Epithelial cell of esophagus (primary cell): ENCODE measurements around the gene MBOAT1.

Source experiments
- DNase-seq: peaks from one replicate; pipeline ENCODE4 v3.0.0; 2010; ENCODE audit warnings: low read depth
- H3K4me3 ChIP-seq: 2 replicates; pipeline ENCODE4 v1.5.1; 2011; ENCODE audit warnings: mild to moderate bottlenecking, low read length, control low read depth
- CTCF ChIP-seq: IDR thresholded peaks from 2 replicates; pipeline ENCODE4 v1.5.1; 2011; ENCODE audit warnings: low read depth, mild to moderate bottlenecking, low read length, control low read depth, inconsistent platforms; ENCODE audit not compliant: insufficient read depth; ENCODE audit errors: missing control alignments

Gene MBOAT1

GRCh38 chr6:20173833-20174792 lies 38.2 kb downstream of the MBOAT1 start:
- H3K4me3 ChIP-seq = no peak overlapping the region
- peak; percentile 64 for DNase-seq
- no peak for TF ChIP-seq CTCF

- H3K4me3 ChIP-seq = no peak overlapping the region
- DNase-seq = no peak
- TF ChIP-seq CTCF = no peak
Measured at GRCh38 chr6:20172842-20173456, 39.3 kb downstream of the MBOAT1 start.

- DNase-seq = no peak
- TF ChIP-seq CTCF = no peak
- no peak overlapping the region for H3K4me3 ChIP-seq
Measured at GRCh38 chr6:20170455-20171148, 41.7 kb downstream of the MBOAT1 start.

- H3K4me3 ChIP-seq = no peak overlapping the region
- DNase-seq = no peak
- TF ChIP-seq CTCF = no peak
Measured at GRCh38 chr6:20169786-20170185, 42.5 kb downstream of the MBOAT1 start.

- TF ChIP-seq CTCF = no peak
- no peak overlapping the region for H3K4me3 ChIP-seq
- DNase-seq = no peak
Measured at GRCh38 chr6:20169119-20169557, 43.1 kb downstream of the MBOAT1 start.

GRCh38 chr6:20168690-20169089 lies 43.6 kb downstream of the MBOAT1 start:
- no peak for DNase-seq
- TF ChIP-seq CTCF = no peak
- no peak overlapping the region for H3K4me3 ChIP-seq
